Measurements from ENCODE around the gene ASXL1. TPM values are rescaled to one million over a fixed set of nuclear protein-coding genes. Genes with fewer than 3 reads are reported as not detected.
"Not testable (repeated sequence)": the region's sequence is repeated elsewhere in the genome, so short reads cannot be mapped to it uniquely, and the experiment has no call there.

ASXL1 gene
- total and polyA plus RNA-seq, 10 of the 15 experiments (the other 5 are each of a cell fraction or from before 2014, with no cell fraction given), result 11.0 to 87.6 (median 56.8) TPM

DNA sequence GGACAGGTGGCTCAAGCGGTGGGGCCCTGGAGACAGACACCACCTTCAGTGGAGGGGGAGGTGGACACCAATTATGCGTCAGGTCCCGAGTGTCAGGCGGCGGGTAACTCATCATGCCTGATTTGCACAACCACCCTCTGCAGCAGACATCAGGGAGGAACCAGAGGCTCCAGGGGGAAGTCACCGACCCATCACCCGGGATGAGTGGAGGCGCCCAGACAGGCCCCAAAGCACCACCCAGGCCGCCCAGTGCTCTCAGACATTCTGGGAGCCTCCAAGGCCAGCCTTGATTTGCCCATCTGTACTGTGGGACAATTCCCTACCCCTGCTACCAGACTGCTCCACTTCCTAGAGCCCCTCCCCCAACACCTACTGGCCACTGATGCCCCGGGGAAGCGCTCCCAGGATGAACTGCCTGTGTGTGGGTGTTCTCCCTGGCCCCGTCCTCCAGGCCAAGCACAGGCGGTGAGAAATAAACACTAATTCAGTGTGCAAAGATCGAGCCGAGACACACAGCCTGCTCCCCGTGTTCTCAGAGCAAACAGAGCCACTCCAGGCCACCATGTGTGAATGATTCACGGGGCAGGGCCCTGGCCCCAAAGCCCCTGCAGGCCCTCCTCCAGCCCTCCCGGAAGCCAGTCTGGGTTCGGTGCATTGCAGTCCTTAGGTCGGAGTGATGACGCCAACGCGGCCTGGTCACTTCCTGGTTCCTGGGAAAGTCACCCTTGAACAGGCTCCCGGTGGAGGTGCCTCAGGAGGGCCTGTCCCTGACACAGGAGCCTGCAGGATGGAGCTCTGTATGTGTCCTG lies 107.2 kb downstream of the ASXL1 start:
- no peaks in the 10 kb centered on the region for H3K4me1 ChIP-seq (ENCODE audit: control insufficient read depth, insufficient read depth, low read length)

DNA sequence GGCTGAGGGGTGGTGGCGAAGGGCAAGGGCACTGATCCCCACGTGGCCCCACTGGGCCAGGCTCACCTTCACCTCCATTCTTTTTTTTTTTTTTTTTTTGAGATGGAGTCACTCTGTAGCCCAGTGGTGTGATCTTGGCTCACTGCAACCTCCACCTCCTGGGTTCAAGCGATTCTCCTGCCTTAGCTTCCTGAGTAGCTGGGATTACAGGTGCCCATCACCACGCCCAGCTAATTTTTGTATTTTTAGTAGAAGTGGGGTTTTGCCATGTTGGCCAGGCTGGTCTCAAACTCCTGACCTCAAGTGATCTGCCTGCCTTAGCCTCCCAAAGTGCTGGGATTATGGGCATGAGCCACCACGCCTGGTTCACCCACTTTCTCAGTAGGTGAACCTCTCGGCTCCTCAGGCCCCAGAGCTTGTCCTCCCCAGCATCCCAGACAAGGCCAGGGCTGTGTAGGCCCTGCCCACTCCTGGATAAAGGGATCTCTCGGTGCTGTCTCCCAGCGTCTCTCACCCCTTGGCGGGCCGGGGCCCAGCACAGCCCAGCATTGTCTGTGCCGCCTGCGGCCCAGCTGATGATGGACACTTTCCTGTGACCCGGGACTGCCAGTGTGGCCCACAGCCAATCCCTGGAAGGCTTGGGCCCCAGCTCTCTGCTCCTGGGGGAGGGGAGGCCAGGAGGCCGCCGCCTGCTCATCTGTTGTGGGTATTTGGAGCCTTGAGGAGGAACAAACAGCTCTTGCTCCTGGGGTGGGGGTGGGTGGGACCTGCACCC lies 108.0 kb downstream of the ASXL1 start:
- BruUV-seq (replicated peaks); H3K4me1 ChIP-seq (ENCODE audit: control insufficient read depth, insufficient read depth, low read length); FAIRE-seq; in situ Hi-C loops (cut with MboI); H3K9me3 ChIP-seq (replicated peaks; ENCODE audit: control insufficient read depth, insufficient read depth, low read length); H4K20me1 ChIP-seq (ENCODE audit: control insufficient read depth, insufficient read depth); CTCF ChIA-PET; H3K79me2 ChIP-seq (ENCODE audit: control insufficient read depth, insufficient read depth, low read length); RAD21 ChIA-PET (ENCODE audit: unreplicated experiment); DNase-seq (ENCODE audit: low read depth, low spot score); H3K36me3 ChIP-seq (ENCODE audit: control insufficient read depth in 2 of 2, insufficient read depth in 2 of 2, low read length in 1 of 2); SMC1A ChIA-PET (ENCODE audit: uncharacterized antibody, unreplicated experiment); POLR2A ChIA-PET; H3K4me3 ChIP-seq; H3K27me3 ChIP-seq (replicated peaks in 1 of 2; ENCODE audit: control insufficient read depth in 2 of 2, insufficient read depth in 2 of 2, low read length in 1 of 2); H3K4me2 ChIP-seq (ENCODE audit: control insufficient read depth, insufficient read depth); H3K27ac ChIP-seq (ENCODE audit: control insufficient read depth, insufficient read depth); H3K9ac ChIP-seq (ENCODE audit: control insufficient read depth, insufficient read depth, low read length); ATAC-seq; H2AFZ ChIP-seq (ENCODE audit: control insufficient read depth, low read depth, low read length); intact Hi-C loops (cut with micrococcal nuclease; ENCODE audit: unreplicated experiment): not testable (repeated sequence)
- WGBS (ENCODE audit: insufficient coverage, insufficient replicate concordance, low lambda C conversion rate, missing lambda C conversion rate), result 61% methylated on average over 15 of the region's 15 CpGs

More for the DNA sequence above, 107.2 kb downstream of the ASXL1 start:
- ATAC-seq (no peak), DNase-seq (ENCODE audit: low read depth, low spot score) (no peak), FAIRE-seq (no peak)
- Histone ChIP-seq H3K9ac (ENCODE audit: control insufficient read depth, insufficient read depth, low read length) (no peak overlapping the region), H3K4me2 (ENCODE audit: control insufficient read depth, insufficient read depth) (no peak overlapping the region), H3K4me3 (no peak overlapping the region), H4K20me1 (ENCODE audit: control insufficient read depth, insufficient read depth) (no peaks in the 10 kb centered on the region), H3K27me3 (replicated peaks in 1 of 2; ENCODE audit: control insufficient read depth in 2 of 2, insufficient read depth in 2 of 2, low read length in 1 of 2) (no peaks in the 10 kb centered on the region), H3K79me2 (ENCODE audit: control insufficient read depth, insufficient read depth, low read length) (no peaks in the 10 kb centered on the region), H3K36me3 (ENCODE audit: control insufficient read depth in 2 of 2, insufficient read depth in 2 of 2, low read length in 1 of 2) (no peaks in the 10 kb centered on the region; a peak in 1 of 4 replicates), H2AFZ (ENCODE audit: control insufficient read depth, low read depth, low read length) (no peak overlapping the region), H3K9me3 (replicated peaks; ENCODE audit: control insufficient read depth, insufficient read depth, low read length) (no peaks in the 10 kb centered on the region), H3K27ac (ENCODE audit: control insufficient read depth, insufficient read depth) (no peak overlapping the region)
- TF ChIP-seq POU2F2 (IDR thresholded peaks at IDR 0.05; ENCODE audit: borderline replicate concordance, low read depth, low read length) (no peak), FOXK2 (IDR thresholded peaks at IDR 0.05) (0 out of 2 replicates have a peak, but pooled peaks have one; percentile 10), E4F1 (IDR thresholded peaks at IDR 0.05; ENCODE audit: borderline replicate concordance, partially characterized antibody) (peak; percentile 7)
- ChIA-PET RAD21 (ENCODE audit: unreplicated experiment) (no interaction called here), SMC1A (ENCODE audit: uncharacterized antibody, unreplicated experiment) (no interaction called here), POLR2A (no interaction called here), CTCF (no interaction called here)
- no TSS peak for BruUV-seq (replicated peaks)
- in situ Hi-C loops (cut with MboI), result no loop called here
- intact Hi-C loops (cut with micrococcal nuclease; ENCODE audit: unreplicated experiment), result no loop called here
- 72% methylated on average over 24 of the region's 24 CpGs for WGBS (ENCODE audit: insufficient coverage, insufficient replicate concordance, low lambda C conversion rate, missing lambda C conversion rate)
